Kidney (tissue), 14 donors: ENCODE measurements around the gene DUSP10. TPM values are rescaled to one million over a fixed set of nuclear protein-coding genes. Genes with fewer than 3 reads are reported as not detected.

Experiments used
- DNase-seq, 5 donors: peaks; one replicate each; pipeline ENCODE4 v3.0.0-alpha.2; 2013 to 2020
- FAIRE-seq: peaks from 2 replicates; lab custom pipeline; 2012; peaks lifted over from hg19 to GRCh38; lab: Jason Lieb, UNC
- H3K27ac ChIP-seq, 2 donors: one replicate each; pipeline ENCODE4 v1.7.0; 2013; ENCODE audit warnings: low read depth in 2 of 2, low read length in 2 of 2, inconsistent platforms in 1 of 2
- H3K27me3 ChIP-seq: one replicate; pipeline ENCODE4 v1.7.1; 2013; ENCODE audit warnings: low read length, inconsistent platforms; ENCODE audit not compliant: control insufficient read depth, insufficient read depth
- H3K36me3 ChIP-seq, 3 donors: one replicate each; pipeline versions ENCODE4 v1.7.0 to v1.7.1; 2013; ENCODE audit warnings: low read length in 3 of 3, control low read depth in 1 of 3, inconsistent platforms in 1 of 3; ENCODE audit not compliant: insufficient read depth in 3 of 3, control insufficient read depth in 2 of 3
- H3K4me1 ChIP-seq, 3 donors: one replicate each; pipeline versions ENCODE4 v1.7.0 to v1.7.1; 2013; ENCODE audit warnings: low read length in 3 of 3, inconsistent platforms in 1 of 3, low read depth in 1 of 3; ENCODE audit not compliant: control insufficient read depth in 2 of 3, insufficient read depth in 2 of 3
- H3K4me3 ChIP-seq, 3 donors: one replicate each; pipeline versions ENCODE4 v1.7.0 to v1.8.1; 2013; ENCODE audit warnings: low read length in 3 of 3, control low read depth in 1 of 3, inconsistent platforms in 1 of 3
- H3K9ac ChIP-seq, 3 donors: one replicate each; pipeline versions ENCODE4 v1.7.0 to v1.7.1; 2013; ENCODE audit warnings: low read length in 3 of 3, control low read depth in 1 of 3, inconsistent platforms in 1 of 3
- H3K9me3 ChIP-seq, 3 donors: one replicate each; pipeline versions ENCODE4 v1.7.0 to v1.7.1; 2013; ENCODE audit warnings: low read length in 3 of 3, control low read depth in 1 of 3, inconsistent platforms in 1 of 3; ENCODE audit not compliant: control insufficient read depth in 2 of 3, insufficient read depth in 1 of 3
- intact Hi-C: fragments of 100-400 bp; cut with DNase I; formaldehyde crosslinking; loops from one replicate; pipeline ENCODE4 v1.11.1; 2022
- polyA plus RNA-seq: library from polyadenylated mRNA; stranded (reverse); fragments of 350-450 nt; fragmentation: Illumina TruSeq; extraction: RNeasy Lipid Tissue Mini Kit (QIAGEN cat#74804); gene quantifications from one replicate; pipeline ENCODE4 v1.2.3, GENCODE V29; 2014; ENCODE audit warnings: low read depth, low replicate concordance; ENCODE audit not compliant: insufficient read depth
- total RNA-seq: library from RNA; stranded (reverse); fragmentation: NEBNext Ultra II Directional; extraction: Animal tissue kit (Norgen Biotek cat#: 25700); gene quantifications from one replicate; pipeline ENCODE4 v1.2.1, GENCODE V29; 2021
- TF ChIP-seq, protein P1 (sequence below): IDR thresholded peaks from 3 replicates; pipeline ENCODE4 v1.5.1; 2012; ENCODE audit warnings: mild to moderate bottlenecking, moderate library complexity, borderline replicate concordance; ENCODE audit not compliant: insufficient read depth; ENCODE audit errors: extremely low read depth
- donor health status: control.
- donor health status: control.
- donor health status: control.
- donor health status: control.
- donor health status: control.
- donor health status: DM: yes; HTN: yes; CAD: no.
- donor health status: Normal renal cell carcinoma (clear cell type).

DUSP10 gene
- total and polyA plus RNA-seq, 2 donors from 2014 or later: 1.0 to 5.3 TPM

DNA sequence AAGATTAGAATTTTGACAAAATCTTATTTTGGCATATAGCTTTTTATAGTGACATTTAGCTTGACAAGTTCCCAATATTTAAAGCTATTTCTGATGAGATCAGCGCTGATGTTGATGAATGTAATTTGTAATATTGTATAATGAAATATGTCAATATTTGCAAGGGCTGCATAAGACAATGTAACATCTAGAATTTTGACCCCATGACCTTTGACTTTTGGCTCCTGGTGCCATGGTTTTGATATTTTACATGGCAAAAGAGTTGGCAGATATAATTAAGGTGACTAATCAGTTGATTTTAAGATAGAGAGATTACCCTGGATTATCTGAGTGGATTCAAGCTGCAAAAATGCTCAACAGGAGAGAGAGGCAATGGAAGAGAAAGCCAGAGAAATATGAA, 63.9 kb downstream of the DUSP10 start:
- Histone ChIP-seq H3K36me3 (no peaks in the 10 kb centered on the region), H3K27me3 (no peaks in the 10 kb centered on the region), H3K27ac (no peak overlapping the region), H3K9me3 (no peaks in the 10 kb centered on the region), H3K9ac (no peak overlapping the region), H3K4me3 (no peak overlapping the region), H3K4me1 (no peaks in the 10 kb centered on the region)
- intact Hi-C loops: no loop called here
- DNase-seq: no peak
- TF ChIP-seq, protein P1, sequence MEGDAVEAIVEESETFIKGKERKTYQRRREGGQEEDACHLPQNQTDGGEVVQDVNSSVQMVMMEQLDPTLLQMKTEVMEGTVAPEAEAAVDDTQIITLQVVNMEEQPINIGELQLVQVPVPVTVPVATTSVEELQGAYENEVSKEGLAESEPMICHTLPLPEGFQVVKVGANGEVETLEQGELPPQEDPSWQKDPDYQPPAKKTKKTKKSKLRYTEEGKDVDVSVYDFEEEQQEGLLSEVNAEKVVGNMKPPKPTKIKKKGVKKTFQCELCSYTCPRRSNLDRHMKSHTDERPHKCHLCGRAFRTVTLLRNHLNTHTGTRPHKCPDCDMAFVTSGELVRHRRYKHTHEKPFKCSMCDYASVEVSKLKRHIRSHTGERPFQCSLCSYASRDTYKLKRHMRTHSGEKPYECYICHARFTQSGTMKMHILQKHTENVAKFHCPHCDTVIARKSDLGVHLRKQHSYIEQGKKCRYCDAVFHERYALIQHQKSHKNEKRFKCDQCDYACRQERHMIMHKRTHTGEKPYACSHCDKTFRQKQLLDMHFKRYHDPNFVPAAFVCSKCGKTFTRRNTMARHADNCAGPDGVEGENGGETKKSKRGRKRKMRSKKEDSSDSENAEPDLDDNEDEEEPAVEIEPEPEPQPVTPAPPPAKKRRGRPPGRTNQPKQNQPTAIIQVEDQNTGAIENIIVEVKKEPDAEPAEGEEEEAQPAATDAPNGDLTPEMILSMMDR: no peak
- no peak for FAIRE-seq

DNA sequence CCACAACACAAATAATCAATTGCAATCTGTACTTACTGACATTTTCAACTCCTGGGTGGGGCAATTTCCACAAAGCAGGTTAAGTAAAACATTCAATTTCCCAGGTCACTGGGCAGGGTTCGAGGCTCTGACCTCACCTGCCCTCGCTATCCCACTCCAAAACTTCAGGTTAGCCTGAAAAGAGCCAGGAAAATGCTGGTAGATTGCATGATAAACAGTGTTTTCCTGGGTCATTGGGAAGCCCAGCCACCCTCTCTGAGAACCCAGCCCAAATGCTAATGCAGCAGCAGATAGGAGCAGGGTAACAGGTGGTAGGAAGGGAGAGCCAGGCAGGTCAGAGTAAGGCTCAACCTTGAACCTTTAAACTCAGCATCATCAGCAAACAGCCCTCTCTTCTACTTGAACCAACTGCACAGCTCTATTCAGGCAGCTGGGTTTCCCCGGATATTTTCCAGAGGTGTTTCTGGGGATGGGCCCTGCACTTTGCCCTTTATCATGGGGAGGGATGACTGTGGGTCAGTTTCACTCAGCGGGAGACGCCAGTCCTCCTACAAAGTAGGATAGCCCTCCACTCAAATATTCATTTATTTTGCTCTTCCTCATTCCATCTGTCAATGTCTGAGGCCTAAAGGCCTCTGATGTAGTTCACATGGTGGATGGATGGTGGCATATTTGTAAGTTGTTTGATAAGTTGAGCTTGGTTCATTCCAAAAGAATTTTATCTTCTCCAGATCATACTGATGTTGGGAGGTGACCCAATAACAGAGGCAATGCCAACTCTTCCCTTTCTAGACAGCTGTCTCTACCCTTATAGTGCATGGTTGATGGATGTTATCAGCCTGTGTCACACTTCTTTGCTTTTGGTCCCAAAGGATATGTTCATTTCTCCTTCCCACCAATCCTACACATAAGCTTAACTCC, 65.7 kb downstream of the DUSP10 start:
- TF ChIP-seq, protein P1: no peak
- intact Hi-C loops: no loop called here
- DNase-seq: no peak
- no peak for FAIRE-seq
- Histone ChIP-seq H3K9me3 (no peaks in the 10 kb centered on the region), H3K4me3 (no peak overlapping the region), H3K27me3 (no peaks in the 10 kb centered on the region), H3K9ac (no peak overlapping the region), H3K4me1 (no peaks in the 10 kb centered on the region), H3K27ac (no peak overlapping the region), H3K36me3 (no peaks in the 10 kb centered on the region)

DNA sequence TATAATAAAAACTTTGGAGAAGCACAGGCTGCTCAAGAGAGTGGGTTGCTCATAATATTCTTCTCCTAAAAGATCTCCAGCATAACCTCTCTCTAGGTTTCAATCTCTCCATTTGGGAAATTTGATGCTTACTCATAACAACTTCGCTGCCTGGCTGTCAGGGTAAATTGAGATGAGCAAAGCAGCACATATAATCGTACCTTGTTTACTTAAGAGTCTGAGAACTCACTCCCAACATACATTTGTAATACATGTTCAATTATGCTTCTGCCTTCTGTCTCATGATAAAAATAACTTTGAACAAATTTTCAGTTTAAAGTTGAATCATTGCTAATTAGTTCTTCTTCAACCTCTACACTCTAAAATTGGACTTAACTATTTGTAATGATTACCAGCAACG, 68.9 kb downstream of the DUSP10 start:
- no peaks in the 10 kb centered on the region for H3K4me1 ChIP-seq
- no peak overlapping the region for H3K27ac ChIP-seq
- no peak for FAIRE-seq
- no peak overlapping the region for H3K4me3 ChIP-seq
- TF ChIP-seq, protein P1: no peak
- no peaks in the 10 kb centered on the region for H3K36me3 ChIP-seq
- no peak for DNase-seq
- H3K9ac ChIP-seq: no peak overlapping the region
- intact Hi-C loops: no loop called here
- no peaks in the 10 kb centered on the region for H3K9me3 ChIP-seq
- no peaks in the 10 kb centered on the region for H3K27me3 ChIP-seq
